H1 (cell line): ENCODE results near the gene VASH1. TPM values are rescaled to one million over a fixed set of nuclear protein-coding genes. Genes with fewer than 3 reads are reported as not detected.

ENCODE experiments used
- CTCF ChIA-PET: fragments of 300-600 bp; sonication (Branson Sonifier 250); formaldehyde crosslinking; loops from one replicate; lab custom pipeline; 2021; ENCODE audit not compliant: partially characterized antibody; lab: Charles Lee
- POLR2A ChIA-PET: fragments of 300-600 bp; sonication (Branson Sonifier 250); formaldehyde crosslinking; loops from one replicate; lab custom pipeline; 2021; ENCODE audit warnings: inconsistent platforms; ENCODE audit not compliant: partially characterized antibody; lab: Charles Lee
- DNase-seq, 2 experiments: peaks; one replicate each; pipeline versions ENCODE4 v3.0.0 to v3.0.0-alpha.2; 2010 to 2022; ENCODE audit warnings: low spot score in 2 of 2, low read depth in 1 of 2, mixed read lengths in 1 of 2
- FAIRE-seq: peaks from 2 replicates; lab custom pipeline; 2011; peaks lifted over from hg19 to GRCh38; lab: Jason Lieb, UNC
- H2AFZ ChIP-seq: 2 replicates; pipeline ENCODE4 v1.8.1; 2012; ENCODE audit warnings: low read length, inconsistent platforms
- H2AK5ac ChIP-seq: 2 replicates; pipeline ENCODE4 v1.6.1; 2013; ENCODE audit warnings: low read depth, low read length
- H2BK120ac ChIP-seq: replicated peaks from 2 replicates; pipeline ENCODE3; 2013; ENCODE audit warnings: low read depth, low read length, inconsistent platforms
- H2BK12ac ChIP-seq: 2 replicates; pipeline ENCODE4 v1.6.1; 2013; ENCODE audit warnings: low read depth, low read length
- H2BK15ac ChIP-seq: 2 replicates; pipeline ENCODE4 v1.6.1; 2013; ENCODE audit warnings: low read length
- H2BK20ac ChIP-seq: 2 replicates; pipeline ENCODE4 v1.6.1; 2013; ENCODE audit warnings: low read length
- H2BK5ac ChIP-seq: 2 replicates; pipeline ENCODE4 v1.6.1; 2013; ENCODE audit warnings: low read depth, low read length
- H3K14ac ChIP-seq: 2 replicates; pipeline ENCODE4 v1.6.1; 2013; ENCODE audit warnings: inconsistent platforms; ENCODE audit not compliant: insufficient read length
- H3K18ac ChIP-seq: 2 replicates; pipeline ENCODE4 v1.6.1; 2013; ENCODE audit warnings: low read length; ENCODE audit errors: extremely low read depth
- H3K23ac ChIP-seq: 2 replicates; pipeline ENCODE4 v1.6.1; 2013; ENCODE audit warnings: inconsistent platforms; ENCODE audit not compliant: insufficient read length
- H3K23me2 ChIP-seq: 2 replicates; pipeline ENCODE4 v1.6.1; 2013; ENCODE audit warnings: low read depth, low read length
- H3K27ac ChIP-seq: 2 replicates; pipeline ENCODE4 v1.6.1; 2011; ENCODE audit warnings: low read depth, low read length, inconsistent platforms
- H3K27me3 ChIP-seq, 4 experiments: replicated peaks in 1 of 4; 1 replicate in 1 of 4; 2 replicates in 3 of 4; pipeline versions ENCODE4 v1.6.1 to v1.8.1; 2011 to 2013; ENCODE audit warnings: low read length in 3 of 4, mild to moderate bottlenecking in 3 of 4, inconsistent platforms in 2 of 4, mixed read lengths in 2 of 4, moderate library complexity in 1 of 4; ENCODE audit not compliant: control insufficient read depth in 3 of 4, insufficient read depth in 3 of 4; ENCODE audit errors: extremely low read depth in 1 of 4
- H3K36me3 ChIP-seq, 4 experiments: 2 replicates each; pipeline versions ENCODE4 v1.6.1 to v1.8.1; 2011 to 2013; ENCODE audit warnings: mild to moderate bottlenecking in 4 of 4, low read length in 3 of 4, moderate library complexity in 2 of 4, control low read depth in 1 of 4, inconsistent platforms in 1 of 4; ENCODE audit not compliant: insufficient read depth in 4 of 4, control insufficient read depth in 2 of 4
- H3K4ac ChIP-seq: replicated peaks from 2 replicates; pipeline ENCODE3; 2013; ENCODE audit warnings: low read length, low read depth, mixed read lengths, inconsistent platforms; ENCODE audit not compliant: insufficient read length
- H3K4me1 ChIP-seq, 4 experiments: replicated peaks in 1 of 4; 1 replicate in 1 of 4; 2 replicates in 3 of 4; pipeline versions ENCODE4 v1.6.1 to v1.8.1; 2011 to 2013; ENCODE audit warnings: low read length in 3 of 4, inconsistent platforms in 2 of 4, mixed read lengths in 1 of 4; ENCODE audit not compliant: insufficient read depth in 4 of 4, control insufficient read depth in 3 of 4
- H3K4me2 ChIP-seq, 2 experiments: 2 replicates each; pipeline versions ENCODE4 v1.6.1 to v1.8.1; 2011 to 2013; ENCODE audit warnings: low read depth in 2 of 2, low read length in 2 of 2, control low read depth in 1 of 2, inconsistent platforms in 1 of 2, mild to moderate bottlenecking in 1 of 2; ENCODE audit not compliant: insufficient read depth in 1 of 2
- H3K4me3 ChIP-seq, 4 experiments: fragments of 200-600, 300-600 bp in 1 of 4; sonication (generic), shearing (Covaris generic), sonication (Bioruptor Twin) in 1 of 4; 2 replicates each; pipeline versions ENCODE4 v1.5.1 to v1.8.1; 2011 to 2016; ENCODE audit warnings: low read length in 4 of 4, low read depth in 3 of 4, control low read depth in 2 of 4, inconsistent platforms in 2 of 4, mild to moderate bottlenecking in 2 of 4, mixed read lengths in 1 of 4, moderate library complexity in 1 of 4; ENCODE audit not compliant: insufficient read depth in 2 of 4; ENCODE audit errors: extremely low read depth in 1 of 4
- H3K56ac ChIP-seq: replicated peaks from 2 replicates; pipeline ENCODE3; 2013; ENCODE audit warnings: low read depth, mild to moderate bottlenecking, mixed read lengths, low read length, inconsistent platforms; ENCODE audit not compliant: insufficient read length
- H3K79me1 ChIP-seq: 2 replicates; pipeline ENCODE4 v1.6.1; 2013; ENCODE audit warnings: low read depth, low read length, control low read depth
- H3K79me2 ChIP-seq, 2 experiments: 2 replicates each; pipeline versions ENCODE4 v1.6.1 to v1.8.1; 2012 to 2013; ENCODE audit warnings: low read length in 2 of 2, mild to moderate bottlenecking in 2 of 2, inconsistent platforms in 1 of 2; ENCODE audit not compliant: insufficient read depth in 2 of 2, control insufficient read depth in 1 of 2
- H3K9ac ChIP-seq, 4 experiments: replicated peaks in 1 of 4; 1 replicate in 1 of 4; 2 replicates in 3 of 4; pipeline versions ENCODE4 v1.6.1 to v1.8.1; 2011 to 2013; ENCODE audit warnings: low read depth in 3 of 4, low read length in 3 of 4, control low read depth in 2 of 4, mild to moderate bottlenecking in 2 of 4, moderate library complexity in 2 of 4, inconsistent platforms in 1 of 4; ENCODE audit errors: extremely low read depth in 1 of 4
- H3K9me3 ChIP-seq, 2 experiments: 2 replicates each; pipeline versions ENCODE4 v1.6.1 to v1.8.1; 2012 to 2013; ENCODE audit warnings: mild to moderate bottlenecking in 2 of 2, moderate library complexity in 2 of 2, control low read depth in 1 of 2, inconsistent platforms in 1 of 2, low read depth in 1 of 2, low read length in 1 of 2, mixed read lengths in 1 of 2; ENCODE audit not compliant: insufficient read depth in 2 of 2
- H4K20me1 ChIP-seq, 2 experiments: replicated peaks in 1 of 2; 2 replicates each; pipeline versions ENCODE3 to v1.8.1; 2011 to 2013; ENCODE audit warnings: inconsistent platforms in 2 of 2, low read length in 2 of 2, mild to moderate bottlenecking in 1 of 2; ENCODE audit not compliant: insufficient read depth in 2 of 2, control insufficient read depth in 1 of 2
- H4K5ac ChIP-seq: 2 replicates; pipeline ENCODE4 v1.6.1; 2013; ENCODE audit warnings: low read length, low read depth, mixed read lengths, inconsistent platforms; ENCODE audit not compliant: insufficient read length
- H4K8ac ChIP-seq: 2 replicates; pipeline ENCODE4 v1.8.0; 2013; ENCODE audit warnings: mild to moderate bottlenecking, moderate library complexity, low read length, inconsistent platforms; ENCODE audit not compliant: insufficient read depth; ENCODE audit errors: extremely low read depth
- H4K91ac ChIP-seq: replicated peaks from 2 replicates; pipeline ENCODE3; 2013; ENCODE audit warnings: low read length, mixed read lengths, inconsistent platforms; ENCODE audit not compliant: insufficient read length
- ASH2L ChIP-seq: fragments of 200-600, 300-600 bp; sonication (generic); IDR thresholded peaks from one replicate; pipeline ENCODE4 v1.7.1; 2017; ENCODE audit warnings: low read length
- CHD2 ChIP-seq: IDR thresholded peaks from 2 replicates; pipeline ENCODE4 v1.6.1; 2012; ENCODE audit warnings: low read length, improper control_type of control experiment
- CTCF ChIP-seq, 3 experiments: IDR thresholded peaks; 1 replicate in 2 of 3; 2 replicates in 1 of 3; pipeline versions ENCODE4 v1.5.1 to v1.6.1; 2011; ENCODE audit warnings: low read length in 3 of 3, mild to moderate bottlenecking in 3 of 3, inconsistent platforms in 2 of 3, low read depth in 1 of 3, moderate library complexity in 1 of 3; ENCODE audit not compliant: insufficient read depth in 1 of 3; ENCODE audit errors: control extremely low read depth in 1 of 3
- KDM1A ChIP-seq: fragments of 200-600, 300-600 bp; sonication (generic); IDR thresholded peaks from 2 replicates; pipeline ENCODE4 v1.7.1; 2016; ENCODE audit warnings: mild to moderate bottlenecking, low read length, borderline replicate concordance
- PHF8 ChIP-seq: fragments of 200-600 bp; sonication (generic); conservative IDR thresholded peaks from 2 replicates; pipeline ENCODE4 v1.7.1; 2012; ENCODE audit warnings: low read depth, mild to moderate bottlenecking, inconsistent platforms, low read length, moderate library complexity
- RAD21 ChIP-seq, 2 experiments: IDR thresholded peaks in 1 of 2; conservative IDR thresholded peaks in 1 of 2; 2 replicates each; pipeline ENCODE4 v1.6.1; 2011; ENCODE audit warnings: low read depth in 2 of 2, low read length in 2 of 2, improper control_type of control experiment in 1 of 2, inconsistent platforms in 1 of 2, mild to moderate bottlenecking in 1 of 2, moderate library complexity in 1 of 2
- RXRA ChIP-seq: IDR thresholded peaks from 2 replicates; pipeline ENCODE4 v1.6.1; 2011; ENCODE audit warnings: low read depth, mild to moderate bottlenecking, low read length, moderate library complexity; ENCODE audit not compliant: insufficient read depth
- TAF1 ChIP-seq: IDR thresholded peaks from 2 replicates; pipeline ENCODE4 v1.6.1; 2011; ENCODE audit warnings: mild to moderate bottlenecking, low read depth, low read length
- TBP ChIP-seq: IDR thresholded peaks from 2 replicates; pipeline ENCODE4 v1.6.1; 2011; ENCODE audit warnings: low read depth, low read length, improper control_type of control experiment
- WGBS, 2 experiments: shearing (Covaris generic) in 1 of 2; methylation state at CpG; one replicate each; pipeline versions ENCODE4 v1.1.6 to v1.1.7; 2013 to 2015; ENCODE audit warnings: low lambda C conversion rate in 2 of 2, mixed read lengths in 2 of 2, inconsistent platforms in 1 of 2, low coverage in 1 of 2, missing lambda C conversion rate in 1 of 2; ENCODE audit not compliant: insufficient replicate concordance in 2 of 2, insufficient coverage in 1 of 2, insufficient read length in 1 of 2; ENCODE audit errors: extremely low coverage in 1 of 2, missing lambda C conversion rate in 1 of 2; 5-methylcytosine and 5-hydroxymethylcytosine counted together
- polyA plus RNA-seq, 7 experiments: library from polyadenylated mRNA; depleted of rRNA in 3 of 7; stranded (reverse) in 5 of 7; unstranded in 2 of 7; fragments of >200 nt in 5 of 7; fragments of 200-250 nt in 2 of 7; gene quantifications; 1 replicate in 5 of 7; 2 replicates in 1 of 7; 4 replicates in 1 of 7; pipeline versions ENCODE4 v1.2.1 to v1.2.3, GENCODE V29; 2011 to 2013; ENCODE audit warnings: missing spikeins in 2 of 7, mixed read lengths in 2 of 7
- total RNA-seq: library from RNA; stranded (reverse); fragmentation: NEBNext Ultra II Directional; extraction: Animal tissue kit (Norgen Biotek cat#: 25700); gene quantifications from 2 replicates; pipeline ENCODE4 v1.2.1, GENCODE V29; 2021

Gene VASH1
- total and polyA plus RNA-seq, 2 of the 8 experiments (the other 6 are each of a cell fraction or from before 2014, with no cell fraction given) = 3.1 to 6.4 TPM

GRCh38 chr14:76810953-76811400 is 49.7 kb downstream of the VASH1 start:
- Histone ChIP-seq H3K4me3 (peak overlapping the region in 1 of 4 experiments; percentile 80; a peak in 2 of 8 replicates), H4K20me1 (peaks cover 3 to 6% of the 10 kb centered on the region in 2 experiments), H3K79me1 (no peaks in the 10 kb centered on the region), H4K5ac (no peak overlapping the region), H3K9me3 (no peaks in the 10 kb centered on the region), H3K4me1 (peaks cover 2 to 9% (median 3%) of the 10 kb centered on the region in 4 experiments; a peak in 3 of 7 replicates), H3K4ac (no peak overlapping the region), H3K23ac (no peak overlapping the region), H3K14ac (no peak overlapping the region), H2BK120ac (no peak overlapping the region), H3K9ac (no peak overlapping the region), H3K4me2 (peak overlapping the region; percentile 45 to 94), H3K23me2 (peaks cover 5% of the 10 kb centered on the region; the same call in 1 of the 2 replicates), H3K27ac (no peak overlapping the region), H2BK12ac (no peak overlapping the region), H2AFZ (no peak overlapping the region), H3K18ac (no peak overlapping the region), H3K56ac (no peak overlapping the region), H2BK5ac (no peak overlapping the region), H2AK5ac (no peak overlapping the region), H2BK15ac (no peak overlapping the region), H3K36me3 (peaks cover 10 to 28% (median 23%) of the 10 kb centered on the region in 4 experiments; a peak in 7 of 8 replicates), H3K79me2 (peaks cover 0 to 20% of the 10 kb centered on the region in 2 experiments; a peak in 2 of 4 replicates), H2BK20ac (no peak overlapping the region), H3K27me3 (no peaks in the 10 kb centered on the region), H4K8ac (no peak overlapping the region), H4K91ac (no peak overlapping the region)
- ChIA-PET POLR2A (interaction anchor here (1.1 to 2.5 kb wide), 3 partner anchors 19 to 35 kb away, joined by 3 to 11 read pairs (median 7); no protein-coding TSS in a partner anchor), CTCF (interaction anchor here (0.6 to 7.0 kb wide), 14 partner anchors 8 to 649 kb away, joined by 3 to 52 read pairs (median 3); no protein-coding TSS in a partner anchor)
- FAIRE-seq = peak; percentile 63
- 63% methylated on average over 9 of the region's 9 CpGs; no CpG with 5 or more reads in 1 of the 2 experiments for WGBS, 2 experiments
- DNase-seq = no peak
- no peak for TF ChIP-seq KDM1A
- peak in 2 of 3 experiments; percentile 44 to 60; a peak in 3 of 4 replicates for TF ChIP-seq CTCF (IDR thresholded peaks at IDR 0.05; ENCODE audit: control extremely low read depth in 1 of 3, insufficient read depth in 1 of 3, low read depth in 1 of 3, low read length in 3 of 3)
- peak; percentile 39 to 59 for TF ChIP-seq RAD21 (IDR thresholded peaks at IDR 0.05 in 1 of 2, conservative IDR thresholded peaks at IDR 0.05 in 1 of 2; ENCODE audit: low read depth in 2 of 2, low read length in 2 of 2)
- TF ChIP-seq CHD2 = no peak
- TF ChIP-seq RXRA = no peak
- TF ChIP-seq PHF8 = no peak
- TF ChIP-seq TBP = no peak
- no peak for TF ChIP-seq ASH2L
- TF ChIP-seq TAF1 = no peak
